ENCODE results near the gene UBE4A. TPM values are rescaled to one million over a fixed set of nuclear protein-coding genes. Genes with fewer than 3 reads are reported as not detected.

Gene UBE4A
- total and polyA plus RNA-seq, 10 of the 15 experiments (the other 5 are each of a cell fraction or from before 2014, with no cell fraction given), result 6.2 to 39.6 (median 30.3) TPM

GRCh38 chr11:118310781-118311485, 48.5 kb upstream of the UBE4A start:
- no peak for ATAC-seq
- BruUV-seq (replicated peaks), result no TSS peak
- in situ Hi-C loops (cut with MboI), result no loop called here
- no peak for DNase-seq (ENCODE audit: low read depth, low spot score)
- H3K27ac ChIP-seq (ENCODE audit: control insufficient read depth, insufficient read depth), result no peak overlapping the region
- H2AFZ ChIP-seq (ENCODE audit: control insufficient read depth, low read depth, low read length), result no peak overlapping the region
- H3K79me2 ChIP-seq (ENCODE audit: control insufficient read depth, insufficient read depth, low read length), result no peaks in the 10 kb centered on the region
- H3K4me3 ChIP-seq, result no peak overlapping the region
- RAD21 ChIA-PET (ENCODE audit: unreplicated experiment), result interaction anchor here (0.9 to 3.6 kb wide), 2 partner anchors 15 to 112 kb away, joined by 3 to 17 read pairs; no protein-coding TSS in a partner anchor
- H3K4me1 ChIP-seq (ENCODE audit: control insufficient read depth, insufficient read depth, low read length), result peaks cover 7% of the 10 kb centered on the region; the same call in 1 of the 2 replicates
- WGBS (ENCODE audit: insufficient coverage, insufficient replicate concordance, low lambda C conversion rate, missing lambda C conversion rate), result 54% methylated on average over 3 of the region's 3 CpGs
- CTCF ChIA-PET, result interaction anchor here (1.0 to 2.0 kb wide), 5 partner anchors 12 to 112 kb away, joined by 3 to 12 read pairs (median 3); no protein-coding TSS in a partner anchor
- no peaks in the 10 kb centered on the region for H3K27me3 ChIP-seq (replicated peaks in 1 of 2; ENCODE audit: control insufficient read depth in 2 of 2, insufficient read depth in 2 of 2, low read length in 1 of 2)
- SMC1A ChIA-PET (ENCODE audit: uncharacterized antibody, unreplicated experiment), result interaction anchor here (0.8 to 1.6 kb wide), 10 partner anchors 14 to 139 kb away, joined by 3 to 7 read pairs (median 3); no protein-coding TSS in a partner anchor
- H3K9me3 ChIP-seq (replicated peaks; ENCODE audit: control insufficient read depth, insufficient read depth, low read length), result no peaks in the 10 kb centered on the region; the same call in 2 of the 3 replicates
- no peak overlapping the region for H3K4me2 ChIP-seq (ENCODE audit: control insufficient read depth, insufficient read depth)
- TF ChIP-seq BCLAF1 (IDR thresholded peaks at IDR 0.05) (no peak), JUNB (IDR thresholded peaks at IDR 0.05) (no peak), USF2 (IDR thresholded peaks at IDR 0.05; ENCODE audit: borderline replicate concordance, low read depth, low read length) (no peak), E4F1 (IDR thresholded peaks at IDR 0.05; ENCODE audit: borderline replicate concordance, partially characterized antibody) (no peak), ZBTB33 (IDR thresholded peaks at IDR 0.05) (no peak), NFIC (IDR thresholded peaks at IDR 0.05; ENCODE audit: low read depth, low read length) (no peak), CHD2 (IDR thresholded peaks at IDR 0.05; ENCODE audit: borderline replicate concordance, low read depth, low read length) (no peak), HDAC6 (IDR thresholded peaks at IDR 0.05; ENCODE audit: unreplicated experiment) (no peak), MXI1 (IDR thresholded peaks at IDR 0.05; ENCODE audit: low read depth, low read length) (no peak), RAD51 (IDR thresholded peaks at IDR 0.05) (no peak), RB1 (IDR thresholded peaks at IDR 0.05; ENCODE audit: borderline replicate concordance) (no peak), HDAC2 (IDR thresholded peaks at IDR 0.05) (no peak), USF1 (IDR thresholded peaks at IDR 0.05; ENCODE audit: borderline replicate concordance, extremely low read length, insufficient read depth, low read depth, low read length) (no peak)
- H3K9ac ChIP-seq (ENCODE audit: control insufficient read depth, insufficient read depth, low read length), result no peak overlapping the region
- H3K36me3 ChIP-seq (ENCODE audit: control insufficient read depth in 2 of 2, insufficient read depth in 2 of 2, low read length in 1 of 2), result no peaks in the 10 kb centered on the region
- no peaks in the 10 kb centered on the region for H4K20me1 ChIP-seq (ENCODE audit: control insufficient read depth, insufficient read depth)
- intact Hi-C loops (cut with micrococcal nuclease; ENCODE audit: unreplicated experiment), result no loop called here
- FAIRE-seq, result no peak
- POLR2A ChIA-PET, result no interaction called here
